ENCODE measurements around the gene USP9X.

Gene USP9X

GRCh38 chrX:41081821-41082220 lies 3.4 kb upstream of the USP9X start:
- Histone ChIP-seq H3K9me2 (replicated peaks; ENCODE audit: insufficient read depth, low read length) (no peaks in the 10 kb centered on the region), H3K36me3 (ENCODE audit: low read length) (no peaks in the 10 kb centered on the region), H3K4me3 (ENCODE audit: insufficient read depth, low read length, poor library complexity, severe bottlenecking) (no peak overlapping the region), H3K9me3 (ENCODE audit: insufficient read depth, low read length) (no peaks in the 10 kb centered on the region), H3K27ac (ENCODE audit: low read depth, low read length) (no peak overlapping the region), H3K9ac (ENCODE audit: low read length) (no peak overlapping the region), H3K27me3 (ENCODE audit: low read length) (no peaks in the 10 kb centered on the region), H3F3A (ENCODE audit: insufficient read depth) (peaks cover 4% of the 10 kb centered on the region; the same call in 1 of the 2 replicates), H2AFZ (ENCODE audit: low read depth, low read length, severe bottlenecking) (no peak overlapping the region), H4K20me1 (ENCODE audit: low read depth, low read length) (no peaks in the 10 kb centered on the region), H3K4me2 (ENCODE audit: low read depth, low read length, poor library complexity, severe bottlenecking) (no peak overlapping the region), H3K79me2 (ENCODE audit: insufficient read depth, low read length) (peaks cover 15% of the 10 kb centered on the region)
- TF ChIP-seq CTCF (IDR thresholded peaks at IDR 0.05; ENCODE audit: insufficient read depth, low read length, poor library complexity, severe bottlenecking) (no peak), EZH2phosphoT487 (conservative IDR thresholded peaks at IDR 0.05; ENCODE audit: low read length) (no peak)

GRCh38 chrX:41082783-41083182 lies 2.5 kb upstream of the USP9X start:
- Histone ChIP-seq H3K27me3 (ENCODE audit: low read length) (no peaks in the 10 kb centered on the region), H3K79me2 (ENCODE audit: insufficient read depth, low read length) (peaks cover 25% of the 10 kb centered on the region), H3K36me3 (ENCODE audit: low read length) (no peaks in the 10 kb centered on the region), H3K4me2 (ENCODE audit: low read depth, low read length, poor library complexity, severe bottlenecking) (no peak overlapping the region), H3K9ac (ENCODE audit: low read length) (no peak overlapping the region), H3F3A (ENCODE audit: insufficient read depth) (peaks cover 4% of the 10 kb centered on the region; the same call in 1 of the 2 replicates), H3K9me2 (replicated peaks; ENCODE audit: insufficient read depth, low read length) (no peaks in the 10 kb centered on the region), H2AFZ (ENCODE audit: low read depth, low read length, severe bottlenecking) (no peak overlapping the region), H3K4me3 (ENCODE audit: insufficient read depth, low read length, poor library complexity, severe bottlenecking) (no peak overlapping the region), H3K9me3 (ENCODE audit: insufficient read depth, low read length) (no peaks in the 10 kb centered on the region), H4K20me1 (ENCODE audit: low read depth, low read length) (no peaks in the 10 kb centered on the region), H3K27ac (ENCODE audit: low read depth, low read length) (no peak overlapping the region)
- no peak for TF ChIP-seq EZH2phosphoT487 (conservative IDR thresholded peaks at IDR 0.05; ENCODE audit: low read length)
- no peak for TF ChIP-seq CTCF (IDR thresholded peaks at IDR 0.05; ENCODE audit: insufficient read depth, low read length, poor library complexity, severe bottlenecking)

GRCh38 chrX:41084044-41084892 lies 977 bp upstream of the USP9X start:
- Histone ChIP-seq H3K27me3 (ENCODE audit: low read length) (no peaks in the 10 kb centered on the region), H2AFZ (ENCODE audit: low read depth, low read length, severe bottlenecking) (peak overlapping the region; percentile 43), H3K9me2 (replicated peaks; ENCODE audit: insufficient read depth, low read length) (no peaks in the 10 kb centered on the region), H3K9ac (ENCODE audit: low read length) (peak overlapping the region; percentile 97), H3K9me3 (ENCODE audit: insufficient read depth, low read length) (no peaks in the 10 kb centered on the region), H3K79me2 (ENCODE audit: insufficient read depth, low read length) (peaks cover 40% of the 10 kb centered on the region), H4K20me1 (ENCODE audit: low read depth, low read length) (no peaks in the 10 kb centered on the region), H3K4me2 (ENCODE audit: low read depth, low read length, poor library complexity, severe bottlenecking) (peak overlapping the region; percentile 80), H3K4me3 (ENCODE audit: insufficient read depth, low read length, poor library complexity, severe bottlenecking) (peak overlapping the region; percentile 77), H3K27ac (ENCODE audit: low read depth, low read length) (peak overlapping the region; percentile 95), H3F3A (ENCODE audit: insufficient read depth) (peaks cover 4% of the 10 kb centered on the region; the same call in 1 of the 2 replicates), H3K36me3 (ENCODE audit: low read length) (no peaks in the 10 kb centered on the region)
- TF ChIP-seq CTCF (IDR thresholded peaks at IDR 0.05; ENCODE audit: insufficient read depth, low read length, poor library complexity, severe bottlenecking) (no peak), EZH2phosphoT487 (conservative IDR thresholded peaks at IDR 0.05; ENCODE audit: low read length) (no peak)
